ENCODE measurements around the gene OPN1MW.
"Not testable (repeated sequence)": the region's sequence is repeated elsewhere in the genome, so short reads cannot be mapped to it uniquely, and the experiment has no call there.

- not testable (repeated sequence) for TF ChIP-seq CTCF (IDR thresholded peaks at IDR 0.05; ENCODE audit: insufficient read depth, low read depth, low read length); EZH2 (IDR thresholded peaks at IDR 0.05; ENCODE audit: insufficient read depth, low read length)
Observed at GRCh38 chrX:154233620-154234019, 51.2 kb downstream of the OPN1MW start.
